ENCODE data around the gene B9D2.

The B9D2 gene

DNA sequence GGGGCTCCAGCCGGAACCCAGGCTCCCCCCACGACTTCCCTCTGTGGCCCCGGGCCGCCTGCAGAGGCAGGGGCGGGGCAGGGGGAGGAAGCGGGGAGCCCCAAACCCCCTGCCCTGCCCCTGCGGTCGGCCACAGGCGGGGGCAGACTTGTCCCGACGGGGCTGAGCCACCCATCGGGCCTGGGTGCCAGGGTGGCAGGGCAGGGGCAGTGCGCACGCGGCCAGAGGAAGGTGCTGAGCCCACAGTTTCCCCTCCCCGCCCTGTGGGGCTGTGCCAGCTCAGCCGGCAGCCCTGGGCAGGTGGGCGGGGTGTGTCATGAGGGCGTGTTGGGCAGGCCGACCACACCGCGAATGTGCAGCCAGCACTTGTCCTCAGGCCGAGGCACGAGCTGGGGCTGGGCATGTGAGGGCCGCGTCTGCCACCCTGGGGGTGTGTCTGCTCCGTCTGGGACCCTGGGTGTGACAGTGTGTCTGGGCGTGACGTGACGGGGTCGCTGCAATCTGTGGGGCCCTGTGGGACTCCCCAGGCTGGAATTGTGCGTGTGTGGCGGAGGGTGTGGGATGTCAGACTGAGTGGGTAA lies 36.3 kb downstream of the B9D2 start:
- peak; percentile 77 to 90 for DNase-seq (ENCODE audit: low read depth in 2 of 2)

DNA sequence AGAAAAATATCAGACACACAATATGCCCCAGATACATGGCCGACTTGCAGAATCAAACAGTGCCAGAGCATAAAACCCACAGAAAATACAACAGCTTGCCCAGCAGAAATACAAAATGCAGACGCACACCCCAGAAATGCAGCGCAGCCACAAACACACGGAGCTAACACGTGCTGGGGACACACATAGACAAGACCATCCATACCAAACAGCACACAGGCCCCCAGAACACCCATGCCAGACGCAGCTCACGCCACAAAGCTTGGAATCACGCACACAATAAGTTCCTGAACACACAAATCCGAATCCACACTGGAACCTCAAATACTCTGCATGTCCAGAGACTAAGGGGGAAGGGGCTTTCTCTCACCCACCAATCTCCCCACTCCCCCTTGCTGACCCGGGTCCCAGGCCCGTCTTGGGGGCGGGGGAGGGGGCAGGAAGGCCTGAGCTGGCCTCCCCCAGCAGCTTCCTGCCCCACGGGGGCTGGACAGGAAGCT lies 36.8 kb downstream of the B9D2 start:
- DNase-seq (ENCODE audit: low read depth in 2 of 2) = no peak

DNA sequence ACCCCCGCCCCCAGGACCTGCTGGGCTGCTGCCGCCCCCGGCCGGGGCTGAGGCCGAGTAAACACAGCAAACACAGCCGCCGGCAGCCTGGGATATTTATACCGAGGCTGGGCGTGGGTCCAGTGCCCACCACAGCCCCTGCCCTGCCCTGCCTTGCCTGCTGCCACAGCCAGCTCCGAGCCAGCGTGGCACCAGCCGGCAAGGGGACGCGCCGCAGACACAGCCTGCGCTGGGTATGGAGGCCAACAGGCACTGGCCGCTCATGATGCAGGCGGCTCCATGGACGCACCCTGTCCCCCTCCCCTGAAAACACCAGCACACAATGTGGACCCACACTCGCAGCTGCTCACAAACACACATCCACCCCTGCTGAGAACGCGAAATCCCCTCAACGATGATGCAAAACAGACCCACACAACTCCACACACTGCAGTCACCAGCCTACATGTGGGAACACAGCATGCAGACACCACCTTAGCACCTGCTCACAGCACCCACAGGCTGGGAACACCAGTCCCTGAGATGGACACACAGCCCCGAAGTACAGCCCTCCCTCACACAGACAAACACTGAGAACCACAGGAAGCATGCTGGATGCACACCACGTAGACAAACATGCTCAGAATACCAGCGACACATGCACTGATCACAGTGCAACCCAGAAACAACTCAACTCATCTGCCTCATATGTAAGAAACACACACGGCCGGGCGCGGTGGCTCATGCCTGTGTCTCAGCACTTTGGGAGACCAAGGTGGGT lies 37.8 kb downstream of the B9D2 start:
- DNase-seq (ENCODE audit: low read depth in 2 of 2) = no peak

DNA sequence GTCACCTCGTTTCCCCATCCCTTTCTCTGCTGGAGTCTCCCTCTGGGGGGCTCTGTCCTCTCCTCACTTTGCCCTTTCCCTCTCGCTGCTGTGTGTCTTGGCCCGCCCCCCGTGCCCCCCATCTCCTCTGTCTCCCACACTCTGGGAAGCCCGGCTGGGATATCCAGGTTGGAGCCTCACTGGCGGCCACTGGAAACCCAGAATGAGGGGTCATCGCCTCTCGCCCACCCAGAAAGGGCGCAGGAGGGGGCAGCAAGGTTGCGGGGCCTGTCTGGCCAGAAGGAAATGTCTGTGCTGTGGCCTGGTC lies 38.4 kb downstream of the B9D2 start:
- DNase-seq (ENCODE audit: low read depth in 2 of 2) = no peak

DNA sequence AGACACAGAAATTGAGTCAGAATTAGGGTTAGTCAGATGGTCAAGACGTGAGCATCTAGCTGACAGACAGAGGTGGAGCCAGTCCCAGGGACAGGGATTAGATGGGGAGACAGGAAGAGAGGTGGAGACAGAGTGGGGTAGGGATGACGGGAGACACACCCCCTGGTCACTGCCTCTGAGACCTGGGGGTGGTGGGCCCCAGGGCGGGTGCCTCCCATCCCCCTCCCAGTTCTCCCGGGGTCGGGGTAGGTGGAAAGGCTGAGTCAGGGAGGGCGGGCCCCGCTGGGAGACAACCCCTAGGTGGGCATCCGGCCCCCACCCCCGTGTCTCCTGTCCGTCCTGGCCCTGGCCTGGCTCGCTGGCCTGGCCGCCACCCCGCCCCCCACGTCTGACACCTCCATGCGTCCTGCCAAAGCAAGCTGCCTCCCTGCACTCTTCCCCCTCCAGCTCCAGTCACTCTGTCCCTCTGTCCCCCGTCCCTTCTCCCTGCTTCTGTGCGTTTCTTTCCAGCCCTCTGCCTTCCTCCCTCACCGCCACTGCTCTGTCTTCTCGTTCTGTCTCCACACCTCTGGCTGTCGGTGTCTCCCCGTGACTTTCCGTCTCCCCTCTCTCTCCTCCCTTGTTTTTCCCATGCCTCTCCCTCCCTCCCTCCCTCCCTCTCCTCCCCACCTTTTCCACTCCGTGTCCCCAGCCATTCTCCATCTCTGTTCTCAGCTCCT lies 38.9 kb downstream of the B9D2 start:
- peak in 1 of 2 donors; percentile 48 for DNase-seq (ENCODE audit: low read depth in 2 of 2)

DNA sequence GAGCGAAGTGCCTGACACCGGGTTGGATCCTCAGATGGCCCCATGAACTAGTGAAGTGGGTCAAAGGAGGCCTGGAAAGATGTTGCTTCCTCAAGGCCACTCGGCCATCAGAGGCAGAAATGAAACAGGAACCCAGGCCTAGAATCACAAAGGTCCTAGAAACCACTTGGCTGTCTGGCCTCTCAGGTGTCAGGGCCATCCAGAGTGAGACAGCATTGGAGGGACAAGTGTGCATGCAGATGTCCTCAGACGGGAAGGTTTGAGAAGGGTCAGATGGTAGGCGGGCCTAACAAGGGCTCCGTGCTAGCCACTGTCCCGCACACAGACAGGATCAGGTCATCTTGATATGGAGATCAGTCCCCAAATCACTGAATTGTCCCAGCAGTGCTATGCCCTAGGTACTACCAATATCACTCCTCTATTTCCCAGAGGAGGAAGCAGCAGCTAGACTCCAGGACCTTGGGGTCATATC lies 39.7 kb downstream of the B9D2 start:
- DNase-seq (ENCODE audit: low read depth in 2 of 2) = no peak

DNA sequence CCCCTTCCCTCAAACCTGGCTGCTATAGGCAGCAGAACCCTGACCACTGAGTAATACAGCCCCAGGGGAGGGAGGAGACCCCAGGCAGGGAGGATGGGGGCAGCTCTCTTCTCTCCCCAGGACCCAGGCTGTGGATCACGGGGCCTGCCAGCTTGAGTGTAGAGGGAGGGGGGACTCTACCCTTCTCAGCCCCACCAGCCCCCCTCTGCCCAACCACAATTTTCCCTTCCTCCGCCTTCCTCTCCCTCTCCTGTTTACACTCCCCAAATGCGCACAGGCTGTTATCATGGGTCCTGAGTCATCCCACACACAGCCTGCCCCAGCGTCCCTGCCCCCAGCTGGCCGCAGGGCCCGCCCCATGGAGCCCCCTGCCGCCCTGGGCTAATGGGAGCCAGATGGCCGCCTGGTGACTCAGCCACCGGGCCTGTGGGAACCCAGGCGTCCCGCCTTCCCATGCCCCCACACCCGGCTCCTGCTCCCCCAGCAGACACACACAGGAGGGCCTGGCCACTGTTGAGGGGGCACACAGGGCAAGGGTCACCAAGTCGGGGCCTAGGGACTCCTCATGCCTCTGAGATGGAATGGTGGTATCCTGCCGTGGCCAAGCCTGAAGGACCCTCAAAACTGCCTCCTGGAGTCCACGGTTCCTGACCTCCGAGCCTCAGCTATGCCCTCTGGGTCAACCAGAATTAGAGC lies 40.4 kb downstream of the B9D2 start:
- DNase-seq (ENCODE audit: low read depth in 2 of 2) = no peak

DNA sequence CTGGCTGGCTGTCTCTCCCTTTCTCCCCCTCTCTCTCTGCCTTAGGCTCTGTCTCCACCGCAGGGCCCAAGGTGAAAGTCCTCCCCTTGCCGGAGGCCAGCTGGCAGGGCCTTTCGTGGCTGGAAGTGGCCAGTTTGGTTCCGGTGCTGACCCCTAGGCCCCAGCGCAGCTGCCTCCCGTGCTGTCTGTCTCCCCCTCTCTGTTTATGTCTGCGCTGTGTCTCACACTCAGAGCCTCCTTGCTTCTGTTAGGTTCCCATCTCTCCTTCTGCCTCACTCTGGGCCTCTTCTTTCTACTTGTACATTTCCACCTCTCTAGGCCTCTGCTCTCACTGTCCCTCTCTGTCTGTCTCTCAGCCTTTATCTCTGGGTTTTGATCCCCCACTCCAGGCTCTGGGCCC lies 40.9 kb downstream of the B9D2 start:
- DNase-seq (ENCODE audit: low read depth in 2 of 2) = no peak

DNA sequence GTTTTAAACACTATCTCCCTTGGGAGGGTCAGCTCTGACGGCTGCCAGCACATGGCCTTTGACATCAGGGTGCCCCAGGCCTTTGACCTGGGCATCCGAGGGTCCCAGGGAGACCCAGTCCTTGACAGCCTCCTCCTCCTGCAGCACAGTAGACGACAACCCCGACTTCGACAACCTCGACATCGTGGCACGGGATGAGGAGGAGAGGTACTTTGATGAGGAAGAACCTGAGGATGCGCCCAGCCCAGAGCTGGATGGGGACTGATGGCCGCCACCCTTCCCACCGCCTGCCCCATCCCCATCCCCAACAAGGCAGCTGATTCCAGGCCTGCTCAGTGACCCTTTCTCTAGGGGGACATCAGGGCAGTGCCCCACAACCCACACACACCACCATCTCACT lies 41.5 kb downstream of the B9D2 start:
- no peak for DNase-seq (ENCODE audit: low read depth in 2 of 2)

DNA sequence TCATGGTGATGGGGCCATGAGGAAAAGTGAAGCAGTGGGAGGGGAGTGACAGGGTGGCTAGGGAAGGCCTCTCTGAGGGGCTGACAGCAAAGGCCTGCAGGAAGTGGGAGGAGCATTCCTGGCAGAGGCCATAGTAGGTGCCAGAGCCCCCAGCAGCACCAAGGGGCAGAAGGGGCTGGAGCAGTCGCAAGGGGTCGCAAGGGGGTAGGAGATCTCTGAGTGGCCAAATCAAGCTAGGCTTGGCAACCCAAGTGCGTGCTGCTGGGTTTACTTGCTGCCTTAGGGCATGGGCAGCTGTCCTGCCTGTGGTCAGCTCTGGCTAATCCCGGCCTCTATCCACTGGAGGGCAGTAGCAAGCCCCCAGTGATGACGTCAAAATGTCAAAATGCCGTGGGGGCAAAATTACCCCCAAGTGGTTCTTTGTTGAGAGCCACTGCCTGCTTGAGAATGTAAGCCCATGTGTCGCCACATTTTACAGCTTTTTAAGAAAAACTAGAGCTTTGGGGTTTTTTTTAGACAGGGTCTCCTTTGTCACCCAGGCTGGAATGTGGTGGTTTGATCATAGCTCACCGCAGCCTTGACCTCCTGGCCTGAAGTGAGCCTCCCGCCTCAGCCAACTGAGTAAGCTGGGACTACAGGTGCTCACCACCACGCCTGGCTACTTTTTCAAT lies 42.2 kb downstream of the B9D2 start:
- DNase-seq (ENCODE audit: low read depth in 2 of 2) = no peak

DNA sequence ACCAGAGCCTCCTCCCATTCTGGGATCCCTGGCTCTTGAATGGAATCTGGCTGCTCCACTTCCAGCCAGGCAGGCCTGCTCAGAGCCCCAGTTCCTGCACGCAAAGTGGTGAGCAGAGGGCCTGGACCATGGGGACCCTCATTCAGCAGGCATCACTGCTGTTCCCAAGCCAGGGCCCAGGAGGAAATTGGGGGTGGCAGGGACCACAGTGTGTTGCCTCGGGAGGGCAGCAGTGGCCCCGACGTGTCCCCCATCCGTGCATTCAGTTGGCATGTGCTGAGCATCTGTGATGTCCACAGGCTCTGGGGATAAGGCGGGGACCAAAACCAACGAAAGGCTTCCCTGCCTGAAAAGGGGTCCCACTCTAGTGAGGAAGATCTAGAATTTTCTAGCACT lies 42.7 kb downstream of the B9D2 start:
- DNase-seq (ENCODE audit: low read depth in 2 of 2) = no peak

DNA sequence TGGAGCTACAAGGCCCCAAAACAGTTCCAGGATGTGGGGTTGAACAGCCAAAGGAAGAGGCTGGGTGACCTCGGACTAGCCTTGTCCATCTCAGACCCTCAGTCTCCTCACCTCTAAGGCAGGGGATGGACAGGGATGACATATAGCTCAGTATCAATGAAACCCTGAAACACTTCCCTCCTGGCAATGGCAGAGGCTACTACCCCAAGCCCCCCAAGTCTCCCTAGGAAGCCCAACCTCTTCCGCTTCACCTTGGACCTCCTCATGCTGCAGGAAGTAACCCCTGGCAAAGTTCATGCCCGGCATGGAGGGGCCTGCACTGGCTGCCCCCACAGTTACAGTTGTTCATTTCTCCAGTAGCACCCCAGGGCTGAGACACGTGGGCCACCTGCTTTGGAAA lies 43.4 kb downstream of the B9D2 start:
- no peak for DNase-seq (ENCODE audit: low read depth in 2 of 2)

DNA sequence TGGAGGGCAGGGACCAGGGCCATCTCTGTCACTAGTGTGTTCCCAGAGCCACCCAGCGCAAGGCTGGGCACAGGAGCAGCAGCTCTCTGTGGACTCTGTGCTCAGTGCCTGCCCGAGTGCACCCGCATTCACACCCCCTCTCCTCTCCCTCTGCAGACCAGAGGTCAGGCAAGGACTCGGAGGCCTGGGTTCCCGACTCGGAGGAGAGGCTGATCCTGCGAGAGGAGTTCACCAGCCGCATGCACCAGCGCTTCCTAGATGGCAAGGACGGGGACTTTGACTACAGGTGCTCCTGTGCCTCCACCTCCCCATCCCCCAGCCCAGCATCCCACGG lies 43.8 kb downstream of the B9D2 start:
- no peak for DNase-seq (ENCODE audit: low read depth in 2 of 2)

DNA sequence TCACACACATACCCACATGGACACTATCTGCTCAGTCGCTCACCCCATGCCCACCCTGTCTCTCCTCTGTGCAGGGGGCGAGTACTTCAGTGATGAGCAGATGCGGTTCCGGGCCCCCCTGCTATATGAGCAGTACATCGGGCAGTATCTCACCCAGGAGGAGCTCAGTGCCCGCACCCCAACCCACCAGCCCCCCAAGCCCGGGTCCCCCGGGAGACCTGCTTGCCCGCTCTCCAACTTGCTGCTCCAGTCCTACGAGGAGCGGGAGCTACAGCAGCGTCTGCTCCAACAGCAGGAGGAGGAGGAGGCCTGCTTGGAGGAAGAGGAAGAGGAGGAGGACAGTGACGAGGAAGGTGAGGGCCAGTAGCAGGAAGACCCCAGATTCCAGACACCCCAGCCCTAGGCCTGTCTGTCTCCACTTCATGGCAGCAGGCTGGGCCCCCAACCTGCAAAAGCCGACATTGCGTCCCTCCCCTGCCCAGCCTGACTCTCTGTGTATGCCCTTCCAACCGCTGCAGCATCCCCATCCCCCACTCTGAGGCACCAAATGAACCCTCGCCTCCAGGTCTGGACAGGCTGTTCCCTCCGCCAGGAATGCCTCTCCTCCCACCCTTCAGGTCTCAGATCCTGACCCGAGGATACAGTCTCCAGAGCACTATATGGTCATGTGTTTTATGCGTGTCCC lies 44.3 kb downstream of the B9D2 start:
- no peak for DNase-seq (ENCODE audit: low read depth in 2 of 2)

DNA sequence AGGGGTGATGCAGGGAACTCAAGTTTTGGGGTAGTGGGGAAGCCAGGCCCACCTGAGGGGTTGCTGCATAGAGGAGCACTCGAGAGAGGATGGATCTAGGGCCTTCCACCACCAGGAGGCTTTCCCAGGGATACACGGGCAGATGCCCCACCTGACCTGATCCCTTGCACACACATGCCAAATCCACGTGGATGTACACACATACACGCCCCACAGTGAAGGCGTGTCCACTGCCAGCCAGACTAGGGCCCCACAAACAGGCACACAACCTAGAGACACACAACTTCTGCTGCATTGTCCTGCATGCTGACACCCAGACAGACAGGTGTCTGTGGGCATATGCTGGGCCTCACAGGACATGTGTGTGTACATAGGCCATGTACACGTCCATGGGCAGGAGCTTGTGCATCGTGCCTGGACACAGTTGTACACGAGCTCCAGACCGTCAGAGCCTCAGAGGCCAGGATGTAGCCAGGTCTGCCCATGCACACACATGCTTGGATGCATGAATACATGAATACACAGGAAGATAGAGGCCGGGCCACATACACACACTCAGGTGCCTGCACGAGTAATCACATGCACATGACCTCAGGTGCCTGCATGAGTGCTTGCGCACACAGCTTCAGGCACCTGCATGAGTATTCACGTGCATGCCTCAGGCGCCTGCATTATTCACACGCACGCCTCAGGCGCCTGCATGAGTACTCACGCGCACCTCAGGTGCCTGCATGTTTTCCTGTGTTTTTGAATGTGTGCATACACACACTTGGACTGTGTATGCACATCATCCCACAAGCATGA lies 45.1 kb downstream of the B9D2 start:
- DNase-seq (ENCODE audit: low read depth in 2 of 2) = no peak

DNA sequence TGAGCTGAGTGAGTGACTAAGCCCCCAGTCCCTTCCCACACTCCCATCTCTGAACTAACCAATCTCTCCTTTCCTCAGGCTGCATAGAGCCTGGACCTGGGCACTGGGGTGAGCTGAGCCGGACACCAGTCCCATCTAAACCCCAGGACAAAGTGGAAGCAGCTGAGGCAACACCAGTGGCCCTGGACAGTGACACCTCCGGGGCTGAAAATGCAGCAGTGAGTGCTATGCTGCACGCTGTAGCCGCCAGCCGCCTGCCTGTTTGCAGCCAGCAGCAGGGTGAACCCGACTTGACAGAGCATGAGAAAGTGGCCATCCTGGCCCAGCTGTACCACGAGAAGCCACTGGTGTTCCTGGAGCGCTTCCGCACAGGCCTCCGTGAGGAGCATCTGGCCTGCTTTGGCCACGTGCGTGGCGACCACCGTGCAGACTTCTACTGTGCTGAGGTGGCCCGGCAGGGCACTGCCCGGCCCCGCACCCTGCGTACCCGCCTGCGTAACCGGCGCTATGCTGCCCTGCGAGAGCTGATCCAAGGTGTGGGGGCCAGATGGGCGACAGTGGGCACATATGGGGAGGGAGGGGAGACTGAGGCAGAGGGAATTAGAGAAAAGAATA lies 47.5 kb downstream of the B9D2 start:
- no peak for DNase-seq (ENCODE audit: low read depth in 2 of 2)

DNA sequence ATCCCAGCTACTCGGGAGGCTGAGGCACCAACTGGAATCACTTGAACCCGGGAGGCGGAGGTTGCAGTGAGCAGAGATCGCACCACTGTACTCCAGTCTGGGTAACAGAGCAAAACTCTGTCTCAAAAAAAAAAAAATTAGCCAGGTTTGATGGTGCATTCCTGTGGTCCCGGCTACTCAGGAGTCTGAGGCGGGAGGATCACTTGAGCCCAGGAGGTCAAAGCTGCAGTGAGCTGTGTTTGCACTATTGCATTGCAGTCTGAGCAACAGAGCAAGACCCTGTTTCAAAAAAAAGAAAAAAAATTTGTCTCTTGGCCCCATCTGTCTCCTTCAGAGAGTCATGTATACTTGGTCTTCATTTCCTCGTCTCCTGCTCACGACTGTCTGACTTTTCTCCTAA lies 52.3 kb downstream of the B9D2 start:
- DNase-seq (ENCODE audit: low read depth in 2 of 2) = no peak

DNA sequence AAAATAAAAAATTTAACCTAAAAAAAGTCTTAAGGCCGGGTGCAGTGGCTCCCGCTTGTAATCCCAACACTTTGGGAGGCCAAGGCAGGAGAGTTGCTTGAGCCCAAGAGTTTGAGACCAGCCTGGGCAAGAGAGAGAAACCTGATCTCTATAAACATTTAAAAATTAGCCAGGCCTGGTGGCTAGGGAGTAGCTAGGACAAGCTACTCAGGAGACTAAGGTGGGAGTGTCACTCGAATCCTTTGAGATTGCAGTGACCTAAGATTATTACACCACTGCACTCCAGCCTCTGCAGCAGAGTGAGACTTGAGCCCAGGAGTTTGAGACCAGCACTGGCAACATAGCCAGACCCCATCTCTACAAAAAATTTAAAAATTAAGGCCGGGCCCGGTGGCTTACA lies 52.9 kb downstream of the B9D2 start:
- no peak for DNase-seq (ENCODE audit: low read depth in 2 of 2)

DNA sequence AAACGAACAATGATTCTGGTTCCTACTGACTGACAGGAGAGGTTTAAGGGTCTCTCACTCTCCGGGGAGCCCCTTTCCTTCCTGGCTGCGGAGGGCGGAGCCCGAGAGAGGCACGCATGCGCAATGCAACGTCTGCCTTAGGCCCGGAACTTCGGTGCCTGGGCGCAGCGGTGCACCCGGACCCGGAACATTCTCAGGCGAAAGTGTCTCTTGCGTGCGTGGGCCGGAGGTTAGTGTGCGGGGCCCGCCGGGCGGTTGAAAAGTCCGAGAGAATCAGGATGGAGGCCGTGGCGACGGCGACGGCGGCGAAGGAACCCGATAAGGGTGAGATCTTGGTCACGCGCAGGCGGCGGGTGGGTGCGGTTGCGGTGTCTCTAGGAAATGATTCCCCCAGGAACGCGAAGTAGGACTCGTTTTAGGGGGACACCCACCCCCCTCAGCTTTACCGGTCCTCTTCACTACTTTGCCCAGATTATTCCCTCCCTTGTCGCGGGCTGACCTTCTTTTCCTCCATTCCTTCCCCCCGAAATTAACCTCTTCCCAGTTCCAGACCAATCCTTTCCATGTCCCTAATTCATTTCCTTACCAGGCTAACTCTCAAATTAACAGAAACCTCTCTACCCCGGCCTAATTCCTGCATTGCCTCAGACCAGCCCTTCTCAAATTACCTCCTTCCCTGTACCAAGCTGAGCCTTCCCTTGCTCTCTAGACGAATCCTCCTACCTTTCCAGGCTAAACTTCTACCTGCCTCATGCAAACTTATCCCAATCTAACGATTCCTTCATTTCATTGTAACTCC lies 53.7 kb downstream of the B9D2 start, which contains the start of gene CCDC97:
Gene CCDC97 (plus strand): TSS at position 140 of the 799 bp plus-strand sequence. CDS start 139 bp downstream, at position 279.
- DNase-seq (ENCODE audit: low read depth in 2 of 2) = peak; percentile 77 to 84

All from stimulated activated CD8-positive, alpha-beta memory T cell treated with anti-CD3 and anti-CD28 coated beads, Interleukin-7, amount 100 ng/mL, for 4 hours (primary cell).